HL-60 (cell line): ENCODE data around the gene ASTN2.

Experiments used
- DNase-seq, 2 experiments: peaks; one replicate each; pipeline ENCODE4 v3.0.0-alpha.2; 2010 to 2020; ENCODE audit warnings: low read depth in 1 of 2, low spot score in 1 of 2
- H3K27ac ChIP-seq: fragments of 250-450 bp; sonication (Bioruptor Pico); replicated peaks from 2 replicates; pipeline ENCODE4 v1.5.1; 2020; ENCODE audit warnings: mild to moderate bottlenecking, moderate library complexity
- H3K27me3 ChIP-seq: fragments of 250-450 bp; sonication (Bioruptor Pico); 2 replicates; pipeline ENCODE4 v1.5.1; 2021; ENCODE audit warnings: mild to moderate bottlenecking, moderate library complexity; ENCODE audit not compliant: insufficient read depth, poor library complexity, severe bottlenecking
- H3K4me3 ChIP-seq: replicated peaks from 2 replicates; pipeline ENCODE4 v1.5.1; 2011; ENCODE audit warnings: mild to moderate bottlenecking, control low read depth, low read length; ENCODE audit not compliant: insufficient read depth
- CTCF ChIP-seq: IDR thresholded peaks from one replicate; pipeline ENCODE4 v1.5.1; 2011; ENCODE audit warnings: low read length, control low read depth, inconsistent platforms; ENCODE audit not compliant: insufficient read depth
- GABPA ChIP-seq: IDR thresholded peaks from 2 replicates; pipeline ENCODE4 v1.6.1; 2012; ENCODE audit warnings: low read depth
- POLR2AphosphoS5 ChIP-seq: IDR thresholded peaks from 2 replicates; pipeline ENCODE4 v1.6.1; 2012; ENCODE audit warnings: low read depth
- REST ChIP-seq: IDR thresholded peaks from 2 replicates; pipeline ENCODE4 v1.6.1; 2012; ENCODE audit warnings: low read depth; ENCODE audit not compliant: insufficient replicate concordance
- SPI1 ChIP-seq: IDR thresholded peaks from 2 replicates; pipeline ENCODE4 v1.6.1; 2012; ENCODE audit warnings: low read depth, mild to moderate bottlenecking, borderline replicate concordance

Gene ASTN2

GRCh38 chr9:117120061-117120460 is 294.8 kb downstream of the ASTN2 start:
- TF ChIP-seq GABPA = no peak
- TF ChIP-seq REST = no peak
- no peak for TF ChIP-seq CTCF
- no peak for TF ChIP-seq SPI1
- no peak for TF ChIP-seq POLR2AphosphoS5
- Histone ChIP-seq H3K27me3 (no peaks in the 10 kb centered on the region), H3K27ac (no peak overlapping the region), H3K4me3 (no peak overlapping the region)
- DNase-seq = no peak

- Histone ChIP-seq H3K27me3 (no peaks in the 10 kb centered on the region), H3K27ac (no peak overlapping the region), H3K4me3 (no peak overlapping the region)
- no peak for DNase-seq
- TF ChIP-seq CTCF (no peak), SPI1 (no peak), REST (no peak), POLR2AphosphoS5 (no peak), GABPA (no peak)
These were observed 298.8 kb downstream of the ASTN2 start for GRCh38 chr9:117116084-117116483.

DNA sequence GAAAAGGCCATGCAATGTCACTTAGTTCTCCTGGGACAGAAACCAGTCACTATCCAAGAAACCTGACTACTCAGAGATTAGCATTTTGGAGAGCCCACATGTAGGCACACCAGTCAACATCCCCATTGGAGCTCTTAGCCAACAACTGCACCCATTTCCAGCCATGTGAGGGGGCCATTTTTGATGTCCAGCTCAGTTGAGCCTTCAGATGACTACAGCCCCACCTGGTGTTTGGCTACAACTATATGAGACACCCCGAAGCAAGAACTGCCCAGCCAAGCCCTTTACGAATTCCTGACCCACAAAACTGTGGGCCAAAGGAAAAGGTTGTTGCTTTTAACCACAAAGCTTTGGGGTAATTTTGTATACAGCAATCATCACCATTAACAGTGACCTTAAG is 300.1 kb downstream of the ASTN2 start:
- no peak for DNase-seq
- H3K27ac ChIP-seq = no peak overlapping the region
- H3K4me3 ChIP-seq = no peak overlapping the region
- TF ChIP-seq REST (no peak), GABPA (no peak), CTCF (no peak), POLR2AphosphoS5 (no peak), SPI1 (no peak)
- no peaks in the 10 kb centered on the region for H3K27me3 ChIP-seq
